ENCODE results near the gene SHROOM3.

The SHROOM3 gene

GRCh38 chr4:76703123-76703490 is 268.1 kb downstream of the SHROOM3 start:
- no peak for DNase-seq

GRCh38 chr4:76703676-76704075 is 268.6 kb downstream of the SHROOM3 start:
- Histone ChIP-seq H3K36me3 (no peaks in the 10 kb centered on the region), H3K4me3 (ENCODE audit: low read depth, low read length) (no peak overlapping the region), H3K27me3 (no peaks in the 10 kb centered on the region), H3K9me3 (no peaks in the 10 kb centered on the region), H3K4me1 (peaks cover 19% of the 10 kb centered on the region)
- TF ChIP-seq, protein P1, sequence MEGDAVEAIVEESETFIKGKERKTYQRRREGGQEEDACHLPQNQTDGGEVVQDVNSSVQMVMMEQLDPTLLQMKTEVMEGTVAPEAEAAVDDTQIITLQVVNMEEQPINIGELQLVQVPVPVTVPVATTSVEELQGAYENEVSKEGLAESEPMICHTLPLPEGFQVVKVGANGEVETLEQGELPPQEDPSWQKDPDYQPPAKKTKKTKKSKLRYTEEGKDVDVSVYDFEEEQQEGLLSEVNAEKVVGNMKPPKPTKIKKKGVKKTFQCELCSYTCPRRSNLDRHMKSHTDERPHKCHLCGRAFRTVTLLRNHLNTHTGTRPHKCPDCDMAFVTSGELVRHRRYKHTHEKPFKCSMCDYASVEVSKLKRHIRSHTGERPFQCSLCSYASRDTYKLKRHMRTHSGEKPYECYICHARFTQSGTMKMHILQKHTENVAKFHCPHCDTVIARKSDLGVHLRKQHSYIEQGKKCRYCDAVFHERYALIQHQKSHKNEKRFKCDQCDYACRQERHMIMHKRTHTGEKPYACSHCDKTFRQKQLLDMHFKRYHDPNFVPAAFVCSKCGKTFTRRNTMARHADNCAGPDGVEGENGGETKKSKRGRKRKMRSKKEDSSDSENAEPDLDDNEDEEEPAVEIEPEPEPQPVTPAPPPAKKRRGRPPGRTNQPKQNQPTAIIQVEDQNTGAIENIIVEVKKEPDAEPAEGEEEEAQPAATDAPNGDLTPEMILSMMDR (IDR thresholded peaks at IDR 0.05; ENCODE audit: low read depth, low read length): no peak
- no peak for DNase-seq

More at GRCh38 chr4:76703123-76703490, 268.1 kb downstream of the SHROOM3 start:
- Histone ChIP-seq H3K9me3 (no peaks in the 10 kb centered on the region), H3K4me3 (ENCODE audit: low read depth, low read length) (no peak overlapping the region), H3K27me3 (no peaks in the 10 kb centered on the region), H3K36me3 (no peaks in the 10 kb centered on the region), H3K4me1 (peaks cover 19% of the 10 kb centered on the region)
- TF ChIP-seq, protein P1 (IDR thresholded peaks at IDR 0.05; ENCODE audit: low read depth, low read length): no peak

GRCh38 chr4:76704133-76704881 is 269.3 kb downstream of the SHROOM3 start:
- H3K4me3 ChIP-seq (ENCODE audit: low read depth, low read length): no peak overlapping the region
- no peaks in the 10 kb centered on the region for H3K27me3 ChIP-seq
- TF ChIP-seq, protein P1 (IDR thresholded peaks at IDR 0.05; ENCODE audit: low read depth, low read length): no peak
- no peaks in the 10 kb centered on the region for H3K9me3 ChIP-seq
- peaks cover 19% of the 10 kb centered on the region for H3K4me1 ChIP-seq
- DNase-seq: no peak
- H3K36me3 ChIP-seq: no peaks in the 10 kb centered on the region

DNA sequence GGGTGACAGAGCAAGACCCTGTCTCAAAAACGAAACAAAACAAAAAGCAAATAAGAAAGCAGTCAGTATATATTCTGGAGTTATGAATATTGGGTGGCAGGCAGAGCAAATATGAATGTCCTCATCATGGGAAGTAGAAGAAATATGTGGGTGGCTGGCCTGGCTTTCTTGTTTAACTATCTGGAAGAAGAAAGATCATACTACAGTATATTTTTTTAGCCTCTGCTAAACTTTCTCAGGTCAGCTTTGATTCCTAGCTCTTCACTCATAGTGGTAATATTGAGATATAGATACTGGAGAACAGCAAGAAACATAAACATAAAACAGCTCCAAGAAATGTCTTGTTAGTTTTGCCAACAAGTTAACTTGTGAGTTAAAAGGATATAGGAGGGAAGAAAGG is 270.4 kb downstream of the SHROOM3 start:
- peaks cover 19% of the 10 kb centered on the region for H3K4me1 ChIP-seq

GRCh38 chr4:76706581-76706980 is 271.6 kb downstream of the SHROOM3 start:
- Histone ChIP-seq H3K9me3 (no peaks in the 10 kb centered on the region), H3K36me3 (peaks cover 10% of the 10 kb centered on the region), H3K4me1 (peaks cover 18% of the 10 kb centered on the region), H3K27me3 (no peaks in the 10 kb centered on the region), H3K4me3 (ENCODE audit: low read depth, low read length) (no peak overlapping the region)
- no peak for DNase-seq
- TF ChIP-seq, protein P1 (IDR thresholded peaks at IDR 0.05; ENCODE audit: low read depth, low read length): no peak

More for the DNA sequence above, 270.4 kb downstream of the SHROOM3 start:
- Histone ChIP-seq H3K36me3 (peaks cover 5% of the 10 kb centered on the region; the same call in 1 of the 2 replicates), H3K9me3 (no peaks in the 10 kb centered on the region), H3K27me3 (no peaks in the 10 kb centered on the region), H3K4me3 (ENCODE audit: low read depth, low read length) (no peak overlapping the region)
- no peak for DNase-seq
- TF ChIP-seq, protein P1 (IDR thresholded peaks at IDR 0.05; ENCODE audit: low read depth, low read length): no peak

All from BE2C (cell line).